Nephron (organoid): ENCODE measurements around the gene NOC3L.

Experiments used
- H3K27ac Mint-ChIP-seq, 3 experiments: 2 replicates each; pipeline ENCODE4 v1.8.0; 2020; ENCODE audit warnings: mixed read lengths in 3 of 3, mild to moderate bottlenecking in 2 of 3, moderate library complexity in 1 of 3
- H3K27me3 Mint-ChIP-seq: 2 replicates; pipeline ENCODE4 v1.8.0; 2021; ENCODE audit warnings: low read depth, mild to moderate bottlenecking, moderate library complexity, mixed read lengths
- H3K36me3 Mint-ChIP-seq: 2 replicates; pipeline ENCODE4 v1.8.0; 2020; ENCODE audit warnings: low read depth, mixed read lengths
- H3K4me1 Mint-ChIP-seq: 2 replicates; pipeline ENCODE4 v1.8.0; 2020; ENCODE audit warnings: mixed read lengths
- H3K4me3 Mint-ChIP-seq, 3 experiments: 2 replicates each; pipeline ENCODE4 v1.8.0; 2020; ENCODE audit warnings: mild to moderate bottlenecking in 3 of 3, mixed read lengths in 3 of 3, moderate library complexity in 2 of 3
- H3K9me3 Mint-ChIP-seq: 2 replicates; pipeline ENCODE4 v1.8.0; 2020; ENCODE audit warnings: mixed read lengths
- CTCF ChIP-seq, 3 experiments: fragments of 200-600 bp; sonication (generic); IDR thresholded peaks; one replicate each; pipeline ENCODE4 v1.5.0; 2021; ENCODE audit warnings: antibody characterized with exemption in 3 of 3; ENCODE audit not compliant: unreplicated experiment in 3 of 3

The NOC3L gene

GRCh38 chr10:94405406-94405805 is 42.7 kb upstream of the NOC3L start:
- peaks cover 27% of the 10 kb centered on the region for H3K4me1 Mint-ChIP-seq
- H3K4me3 Mint-ChIP-seq: peak overlapping the region; percentile 62 to 78 (median 68)
- no peak for TF ChIP-seq CTCF (IDR thresholded peaks at IDR 0.05; ENCODE audit: unreplicated experiment in 3 of 3)
- no peaks in the 10 kb centered on the region for H3K9me3 Mint-ChIP-seq
- H3K27me3 Mint-ChIP-seq: peaks cover 12% of the 10 kb centered on the region
- H3K27ac Mint-ChIP-seq: no peak overlapping the region
- no peaks in the 10 kb centered on the region for H3K36me3 Mint-ChIP-seq

DNA sequence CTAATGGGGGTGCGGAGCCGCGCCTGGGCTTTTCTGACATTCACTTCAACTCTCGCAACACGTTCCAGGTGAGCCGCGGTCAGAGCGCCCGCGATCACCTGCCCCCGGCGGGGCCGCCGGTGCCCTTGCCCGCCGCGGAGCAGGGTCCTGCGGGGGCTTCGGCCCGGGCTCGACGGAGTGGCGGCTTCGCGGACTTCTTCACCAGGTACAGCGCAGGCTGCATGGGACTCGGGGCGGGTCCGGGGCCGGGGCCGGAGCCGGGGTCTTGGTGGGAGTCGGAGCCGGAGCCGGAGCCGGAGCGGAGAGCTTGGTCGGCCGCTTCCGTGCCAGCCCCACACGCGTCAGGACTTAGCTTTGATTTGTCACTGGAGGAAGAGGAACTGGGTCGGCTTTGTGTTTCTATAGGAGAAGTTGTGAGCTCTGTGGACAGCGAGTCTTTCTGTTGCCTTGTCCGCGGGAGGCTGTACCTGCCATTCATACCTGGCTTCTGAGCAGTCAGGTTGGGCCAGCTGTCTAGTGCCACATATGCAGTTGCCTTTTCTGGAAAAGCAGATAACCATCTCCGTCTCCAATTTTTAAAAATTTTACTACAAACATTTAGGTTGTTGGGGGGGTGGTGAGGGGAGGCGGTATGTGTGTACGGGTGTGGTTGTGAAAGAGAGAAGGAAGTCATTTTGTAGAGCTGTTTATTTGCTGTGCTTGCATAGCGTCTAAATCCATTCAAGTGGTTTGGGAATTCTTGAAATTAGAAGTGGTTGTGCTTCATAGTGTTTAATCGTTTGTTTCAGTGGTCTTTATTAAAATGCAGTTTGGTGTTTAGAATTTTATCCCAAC is 40.9 kb upstream of the NOC3L start:
- Mint-ChIP-seq H3K27ac (peak overlapping the region; percentile 84 to 97 (median 93)), H3K4me3 (peak overlapping the region; percentile 92 to 99 (median 98)), H3K36me3 (no peaks in the 10 kb centered on the region), H3K9me3 (no peaks in the 10 kb centered on the region), H3K4me1 (peaks cover 18% of the 10 kb centered on the region), H3K27me3 (peaks cover 6% of the 10 kb centered on the region)
- TF ChIP-seq CTCF (IDR thresholded peaks at IDR 0.05; ENCODE audit: unreplicated experiment in 3 of 3): no peak

- peaks cover 16% of the 10 kb centered on the region for H3K4me1 Mint-ChIP-seq
- H3K27me3 Mint-ChIP-seq: peaks cover 4% of the 10 kb centered on the region
- H3K4me3 Mint-ChIP-seq: peak overlapping the region; percentile 92 to 99 (median 98)
- no peaks in the 10 kb centered on the region for H3K36me3 Mint-ChIP-seq
- TF ChIP-seq CTCF (IDR thresholded peaks at IDR 0.05; ENCODE audit: unreplicated experiment in 3 of 3): no peak
- no peaks in the 10 kb centered on the region for H3K9me3 Mint-ChIP-seq
- no peak overlapping the region for H3K27ac Mint-ChIP-seq
These were observed 40.2 kb upstream of the NOC3L start for GRCh38 chr10:94402843-94403379.

- Mint-ChIP-seq H3K4me3 (peak within 1 kb of the TSS; percentile 92 to 99 (median 98)), H3K36me3 (no peaks in the 10 kb centered on the region), H3K27me3 (peaks cover 4% of the 10 kb centered on the region), H3K27ac (peak within 1 kb of the TSS; percentile 78 to 93 (median 93)), H3K9me3 (no peaks in the 10 kb centered on the region), H3K4me1 (peaks cover 16% of the 10 kb centered on the region)
- no peak for TF ChIP-seq CTCF (IDR thresholded peaks at IDR 0.05; ENCODE audit: unreplicated experiment in 3 of 3)
These were observed 39.6 kb upstream of the NOC3L start, which contains the start of gene TBC1D12 for GRCh38 chr10:94402204-94402842. Gene TBC1D12, plus strand, starts transcription at chr10:94402541. Its CDS starts 73 bp downstream, at chr10:94402614.

DNA sequence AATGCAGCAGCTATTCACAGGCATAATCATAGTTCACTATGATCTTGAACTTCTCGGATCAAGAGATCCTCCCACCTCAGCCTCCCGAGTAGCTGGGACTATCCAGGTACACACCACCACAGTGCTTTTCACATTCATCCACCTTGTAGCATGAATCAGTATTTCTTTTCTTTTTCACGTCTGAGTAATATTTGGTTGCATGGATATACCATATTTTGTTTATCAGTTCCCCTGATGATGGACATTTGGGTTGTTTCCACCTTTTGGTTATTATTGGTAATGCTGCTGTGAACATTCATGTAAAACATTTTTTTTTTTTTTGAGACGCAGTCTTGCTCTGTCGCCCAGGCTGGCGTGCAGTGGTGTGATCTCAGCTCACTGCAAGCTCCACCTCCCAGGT is 36.0 kb upstream of the NOC3L start:
- Mint-ChIP-seq H3K27me3 (peaks cover 4% of the 10 kb centered on the region), H3K4me3 (no peak overlapping the region), H3K4me1 (peaks cover 3% of the 10 kb centered on the region), H3K27ac (no peak overlapping the region), H3K9me3 (no peaks in the 10 kb centered on the region), H3K36me3 (no peaks in the 10 kb centered on the region)
- TF ChIP-seq CTCF (IDR thresholded peaks at IDR 0.05; ENCODE audit: unreplicated experiment in 3 of 3): no peak
